AG08396 (cell line): ENCODE measurements around the gene HMGN3.

Source experiments
- DNase-seq: peaks from one replicate; pipeline ENCODE4 v3.0.0; 2012; ENCODE audit warnings: low spot score, mixed read lengths

HMGN3 gene

GRCh38 chr6:79184641-79185040 is 49.8 kb downstream of the HMGN3 start:
- DNase-seq: no peak

- no peak for DNase-seq
Measured at GRCh38 chr6:79184086-79184485, 50.4 kb downstream of the HMGN3 start.

- DNase-seq: no peak
Measured at GRCh38 chr6:79180052-79180451, 54.4 kb downstream of the HMGN3 start.

GRCh38 chr6:79173378-79173777 is 61.1 kb downstream of the HMGN3 start:
- DNase-seq: no peak

- DNase-seq: no peak
Measured at GRCh38 chr6:79170959-79171358, 63.5 kb downstream of the HMGN3 start.

- DNase-seq: no peak
Measured at GRCh38 chr6:79170431-79170830, 64.1 kb downstream of the HMGN3 start.

GRCh38 chr6:79168695-79168980 is 65.8 kb downstream of the HMGN3 start:
- no peak for DNase-seq

GRCh38 chr6:79167931-79168694 is 66.4 kb downstream of the HMGN3 start:
- DNase-seq: no peak

- no peak for DNase-seq
Measured at GRCh38 chr6:79159846-79160245, 74.6 kb downstream of the HMGN3 start.

GRCh38 chr6:79158856-79159516 is 75.5 kb downstream of the HMGN3 start:
- no peak for DNase-seq

- no peak for DNase-seq
Measured at GRCh38 chr6:79157961-79158644, 76.4 kb downstream of the HMGN3 start.

- no peak for DNase-seq
Measured at GRCh38 chr6:79152269-79152737, 82.2 kb downstream of the HMGN3 start.
